Sigmoid colon (tissue), 4 donors: ENCODE results near the gene RBM42.

Experiments
- CTCF ChIP-seq, 4 experiments: fragments of 450-650 bp in 3 of 4; fragments of 200-600 bp in 1 of 4; IDR thresholded peaks; one replicate each; pipeline ENCODE4 v1.5.1; 2016 to 2019; ENCODE audit warnings: antibody characterized with exemption in 4 of 4, mild to moderate bottlenecking in 3 of 4, moderate library complexity in 2 of 4
- POLR2A ChIP-seq, 2 donors: fragments of 450-650 bp; IDR thresholded peaks; one replicate each; pipeline ENCODE4 v1.6.1; 2016; ENCODE audit warnings: antibody characterized with exemption in 2 of 2, mild to moderate bottlenecking in 2 of 2, moderate library complexity in 2 of 2
- POLR2AphosphoS5 ChIP-seq, 4 donors: sonication (generic); formaldehyde crosslinking; IDR thresholded peaks; one replicate each; pipeline ENCODE4 v1.6.1; 2017; ENCODE audit warnings: antibody characterized with exemption in 4 of 4

- TF ChIP-seq CTCF (IDR thresholded peaks at IDR 0.05) (no peak), POLR2AphosphoS5 (IDR thresholded peaks at IDR 0.05) (no peak), POLR2A (IDR thresholded peaks at IDR 0.05) (no peak)
Observed at GRCh38 chr19:35633727-35634440, 5.0 kb downstream of the RBM42 start.
